H1 (cell line): ENCODE results near the gene ZNF462. TPM values are rescaled to one million over a fixed set of nuclear protein-coding genes. Genes with fewer than 3 reads are reported as not detected.

Source experiments
- CTCF ChIA-PET: fragments of 300-600 bp; sonication (Branson Sonifier 250); formaldehyde crosslinking; loops from one replicate; lab custom pipeline; 2021; ENCODE audit not compliant: partially characterized antibody; lab: Charles Lee
- POLR2A ChIA-PET: fragments of 300-600 bp; sonication (Branson Sonifier 250); formaldehyde crosslinking; loops from one replicate; lab custom pipeline; 2021; ENCODE audit warnings: inconsistent platforms; ENCODE audit not compliant: partially characterized antibody; lab: Charles Lee
- DNase-seq, 2 experiments: peaks; one replicate each; pipeline versions ENCODE4 v3.0.0 to v3.0.0-alpha.2; 2010 to 2022; ENCODE audit warnings: low spot score in 2 of 2, low read depth in 1 of 2, mixed read lengths in 1 of 2
- FAIRE-seq: peaks from 2 replicates; lab custom pipeline; 2011; peaks lifted over from hg19 to GRCh38; lab: Jason Lieb, UNC
- H2AFZ ChIP-seq: 2 replicates; pipeline ENCODE4 v1.8.1; 2012; ENCODE audit warnings: low read length, inconsistent platforms
- H2AK5ac ChIP-seq: 2 replicates; pipeline ENCODE4 v1.6.1; 2013; ENCODE audit warnings: low read depth, low read length
- H2BK120ac ChIP-seq: replicated peaks from 2 replicates; pipeline ENCODE3; 2013; ENCODE audit warnings: low read depth, low read length, inconsistent platforms
- H2BK12ac ChIP-seq: 2 replicates; pipeline ENCODE4 v1.6.1; 2013; ENCODE audit warnings: low read depth, low read length
- H2BK15ac ChIP-seq: 2 replicates; pipeline ENCODE4 v1.6.1; 2013; ENCODE audit warnings: low read length
- H2BK20ac ChIP-seq: 2 replicates; pipeline ENCODE4 v1.6.1; 2013; ENCODE audit warnings: low read length
- H2BK5ac ChIP-seq: 2 replicates; pipeline ENCODE4 v1.6.1; 2013; ENCODE audit warnings: low read depth, low read length
- H3K14ac ChIP-seq: 2 replicates; pipeline ENCODE4 v1.6.1; 2013; ENCODE audit warnings: inconsistent platforms; ENCODE audit not compliant: insufficient read length
- H3K18ac ChIP-seq: 2 replicates; pipeline ENCODE4 v1.6.1; 2013; ENCODE audit warnings: low read length; ENCODE audit errors: extremely low read depth
- H3K23ac ChIP-seq: 2 replicates; pipeline ENCODE4 v1.6.1; 2013; ENCODE audit warnings: inconsistent platforms; ENCODE audit not compliant: insufficient read length
- H3K23me2 ChIP-seq: 2 replicates; pipeline ENCODE4 v1.6.1; 2013; ENCODE audit warnings: low read depth, low read length
- H3K27ac ChIP-seq: 2 replicates; pipeline ENCODE4 v1.6.1; 2011; ENCODE audit warnings: low read depth, low read length, inconsistent platforms
- H3K27me3 ChIP-seq, 4 experiments: replicated peaks in 1 of 4; 1 replicate in 1 of 4; 2 replicates in 3 of 4; pipeline versions ENCODE4 v1.6.1 to v1.8.1; 2011 to 2013; ENCODE audit warnings: low read length in 3 of 4, mild to moderate bottlenecking in 3 of 4, inconsistent platforms in 2 of 4, mixed read lengths in 2 of 4, moderate library complexity in 1 of 4; ENCODE audit not compliant: control insufficient read depth in 3 of 4, insufficient read depth in 3 of 4; ENCODE audit errors: extremely low read depth in 1 of 4
- H3K36me3 ChIP-seq, 4 experiments: 2 replicates each; pipeline versions ENCODE4 v1.6.1 to v1.8.1; 2011 to 2013; ENCODE audit warnings: mild to moderate bottlenecking in 4 of 4, low read length in 3 of 4, moderate library complexity in 2 of 4, control low read depth in 1 of 4, inconsistent platforms in 1 of 4; ENCODE audit not compliant: insufficient read depth in 4 of 4, control insufficient read depth in 2 of 4
- H3K4ac ChIP-seq: replicated peaks from 2 replicates; pipeline ENCODE3; 2013; ENCODE audit warnings: low read length, low read depth, mixed read lengths, inconsistent platforms; ENCODE audit not compliant: insufficient read length
- H3K4me1 ChIP-seq, 4 experiments: replicated peaks in 1 of 4; 1 replicate in 1 of 4; 2 replicates in 3 of 4; pipeline versions ENCODE4 v1.6.1 to v1.8.1; 2011 to 2013; ENCODE audit warnings: low read length in 3 of 4, inconsistent platforms in 2 of 4, mixed read lengths in 1 of 4; ENCODE audit not compliant: insufficient read depth in 4 of 4, control insufficient read depth in 3 of 4
- H3K4me2 ChIP-seq, 2 experiments: 2 replicates each; pipeline versions ENCODE4 v1.6.1 to v1.8.1; 2011 to 2013; ENCODE audit warnings: low read depth in 2 of 2, low read length in 2 of 2, control low read depth in 1 of 2, inconsistent platforms in 1 of 2, mild to moderate bottlenecking in 1 of 2; ENCODE audit not compliant: insufficient read depth in 1 of 2
- H3K4me3 ChIP-seq, 4 experiments: fragments of 200-600, 300-600 bp in 1 of 4; sonication (generic), shearing (Covaris generic), sonication (Bioruptor Twin) in 1 of 4; 2 replicates each; pipeline versions ENCODE4 v1.5.1 to v1.8.1; 2011 to 2016; ENCODE audit warnings: low read length in 4 of 4, low read depth in 3 of 4, control low read depth in 2 of 4, inconsistent platforms in 2 of 4, mild to moderate bottlenecking in 2 of 4, mixed read lengths in 1 of 4, moderate library complexity in 1 of 4; ENCODE audit not compliant: insufficient read depth in 2 of 4; ENCODE audit errors: extremely low read depth in 1 of 4
- H3K56ac ChIP-seq: replicated peaks from 2 replicates; pipeline ENCODE3; 2013; ENCODE audit warnings: low read depth, mild to moderate bottlenecking, mixed read lengths, low read length, inconsistent platforms; ENCODE audit not compliant: insufficient read length
- H3K79me1 ChIP-seq: 2 replicates; pipeline ENCODE4 v1.6.1; 2013; ENCODE audit warnings: low read depth, low read length, control low read depth
- H3K79me2 ChIP-seq, 2 experiments: 2 replicates each; pipeline versions ENCODE4 v1.6.1 to v1.8.1; 2012 to 2013; ENCODE audit warnings: low read length in 2 of 2, mild to moderate bottlenecking in 2 of 2, inconsistent platforms in 1 of 2; ENCODE audit not compliant: insufficient read depth in 2 of 2, control insufficient read depth in 1 of 2
- H3K9ac ChIP-seq, 4 experiments: replicated peaks in 1 of 4; 1 replicate in 1 of 4; 2 replicates in 3 of 4; pipeline versions ENCODE4 v1.6.1 to v1.8.1; 2011 to 2013; ENCODE audit warnings: low read depth in 3 of 4, low read length in 3 of 4, control low read depth in 2 of 4, mild to moderate bottlenecking in 2 of 4, moderate library complexity in 2 of 4, inconsistent platforms in 1 of 4; ENCODE audit errors: extremely low read depth in 1 of 4
- H3K9me3 ChIP-seq, 2 experiments: 2 replicates each; pipeline versions ENCODE4 v1.6.1 to v1.8.1; 2012 to 2013; ENCODE audit warnings: mild to moderate bottlenecking in 2 of 2, moderate library complexity in 2 of 2, control low read depth in 1 of 2, inconsistent platforms in 1 of 2, low read depth in 1 of 2, low read length in 1 of 2, mixed read lengths in 1 of 2; ENCODE audit not compliant: insufficient read depth in 2 of 2
- H4K20me1 ChIP-seq, 2 experiments: replicated peaks in 1 of 2; 2 replicates each; pipeline versions ENCODE3 to v1.8.1; 2011 to 2013; ENCODE audit warnings: inconsistent platforms in 2 of 2, low read length in 2 of 2, mild to moderate bottlenecking in 1 of 2; ENCODE audit not compliant: insufficient read depth in 2 of 2, control insufficient read depth in 1 of 2
- H4K5ac ChIP-seq: 2 replicates; pipeline ENCODE4 v1.6.1; 2013; ENCODE audit warnings: low read length, low read depth, mixed read lengths, inconsistent platforms; ENCODE audit not compliant: insufficient read length
- H4K8ac ChIP-seq: 2 replicates; pipeline ENCODE4 v1.8.0; 2013; ENCODE audit warnings: mild to moderate bottlenecking, moderate library complexity, low read length, inconsistent platforms; ENCODE audit not compliant: insufficient read depth; ENCODE audit errors: extremely low read depth
- H4K91ac ChIP-seq: replicated peaks from 2 replicates; pipeline ENCODE3; 2013; ENCODE audit warnings: low read length, mixed read lengths, inconsistent platforms; ENCODE audit not compliant: insufficient read length
- POU5F1 ChIP-seq: IDR thresholded peaks from 2 replicates; pipeline ENCODE4 v1.6.1; 2011; ENCODE audit warnings: low read depth, mild to moderate bottlenecking, low read length, moderate library complexity
- YY1 ChIP-seq: IDR thresholded peaks from 2 replicates; pipeline ENCODE4 v1.6.1; 2011; ENCODE audit warnings: low read depth, mild to moderate bottlenecking, low read length
- WGBS, 2 experiments: shearing (Covaris generic) in 1 of 2; methylation state at CpG; one replicate each; pipeline versions ENCODE4 v1.1.6 to v1.1.7; 2013 to 2015; ENCODE audit warnings: low lambda C conversion rate in 2 of 2, mixed read lengths in 2 of 2, inconsistent platforms in 1 of 2, low coverage in 1 of 2, missing lambda C conversion rate in 1 of 2; ENCODE audit not compliant: insufficient replicate concordance in 2 of 2, insufficient coverage in 1 of 2, insufficient read length in 1 of 2; ENCODE audit errors: extremely low coverage in 1 of 2, missing lambda C conversion rate in 1 of 2; 5-methylcytosine and 5-hydroxymethylcytosine counted together
- polyA plus RNA-seq, 7 experiments: library from polyadenylated mRNA; depleted of rRNA in 3 of 7; stranded (reverse) in 5 of 7; unstranded in 2 of 7; fragments of >200 nt in 5 of 7; fragments of 200-250 nt in 2 of 7; gene quantifications; 1 replicate in 5 of 7; 2 replicates in 1 of 7; 4 replicates in 1 of 7; pipeline versions ENCODE4 v1.2.1 to v1.2.3, GENCODE V29; 2011 to 2013; ENCODE audit warnings: missing spikeins in 2 of 7, mixed read lengths in 2 of 7
- total RNA-seq: library from RNA; stranded (reverse); fragmentation: NEBNext Ultra II Directional; extraction: Animal tissue kit (Norgen Biotek cat#: 25700); gene quantifications from 2 replicates; pipeline ENCODE4 v1.2.1, GENCODE V29; 2021

Gene ZNF462
- total and polyA plus RNA-seq, 2 of the 8 experiments (the other 6 are each of a cell fraction or from before 2014, with no cell fraction given): 30.0 to 163 TPM

GRCh38 chr9:107059220-107059619 lies 196.3 kb downstream of the ZNF462 start:
- H3K79me1 ChIP-seq: no peaks in the 10 kb centered on the region
- no peak for TF ChIP-seq POU5F1
- peak; percentile 87 for TF ChIP-seq YY1
- TF ChIP-seq, all 59 proteins: peak for 1
- Histone ChIP-seq H3K9me3 (no peaks in the 10 kb centered on the region), H2BK5ac (no peak overlapping the region), H3K56ac (no peak overlapping the region), H3K36me3 (no peaks in the 10 kb centered on the region; a peak in 1 of 8 replicates), H3K79me2 (no peaks in the 10 kb centered on the region), H3K23me2 (no peaks in the 10 kb centered on the region), H3K18ac (no peak overlapping the region), H4K20me1 (no peaks in the 10 kb centered on the region), H3K4me2 (no peak overlapping the region), H4K91ac (no peak overlapping the region), H4K8ac (no peak overlapping the region), H4K5ac (no peak overlapping the region), H3K27ac (no peak overlapping the region), H2BK12ac (no peak overlapping the region), H3K23ac (no peak overlapping the region), H2BK120ac (no peak overlapping the region), H2BK15ac (no peak overlapping the region), H2AFZ (no peak overlapping the region), H3K4me1 (peaks cover 0 to 2% (median 0%) of the 10 kb centered on the region in 4 experiments; a peak in 1 of 7 replicates), H3K4ac (no peak overlapping the region), H3K4me3 (no peak overlapping the region), H2BK20ac (no peak overlapping the region), H3K27me3 (no peaks in the 10 kb centered on the region), H3K14ac (no peak overlapping the region), H2AK5ac (no peak overlapping the region), H3K9ac (no peak overlapping the region)
- CTCF ChIA-PET: interaction anchor here (0.9 to 4.7 kb wide), 5 partner anchors 9 to 78 kb away, joined by 3 to 22 read pairs (median 3); no protein-coding TSS in a partner anchor
- DNase-seq (no peak), FAIRE-seq (no peak)
- WGBS, 2 experiments: 36% methylated on average over 2 of the region's 2 CpGs; no CpG with 5 or more reads in 1 of the 2 experiments
- POLR2A ChIA-PET: no interaction called here
